Natural killer cell (primary cell): ENCODE measurements around the gene GRAMD4. TPM values are rescaled to one million over a fixed set of nuclear protein-coding genes. Genes with fewer than 3 reads are reported as not detected.

Source experiments
- ATAC-seq, 3 donors: fragments of 150-1000 bp in 2 of 3; fragments of 200-7000 bp in 1 of 3; cut with Tn5 transposase; 1 replicate in 1 of 3; 2 replicates in 2 of 3; pipeline ENCODE4 v1.10.0; 2021; ENCODE audit warnings: mild to moderate bottlenecking in 2 of 3, moderate library complexity in 2 of 3
- DNase-seq, 2 donors: peaks; one replicate each; pipeline versions ENCODE4 v3.0.0 to v3.0.0-alpha.2; 2013 to 2021; ENCODE audit warnings: mixed read lengths in 1 of 2
- H3K27ac ChIP-seq: one replicate; pipeline ENCODE4 v1.5.1; 2013; ENCODE audit warnings: mild to moderate bottlenecking, low read length
- H3K27me3 ChIP-seq: one replicate; pipeline ENCODE4 v1.6.1; 2013; ENCODE audit warnings: low read length; ENCODE audit not compliant: control insufficient read depth, insufficient read depth
- H3K36me3 ChIP-seq: one replicate; pipeline ENCODE4 v1.6.1; 2013; ENCODE audit warnings: low read length; ENCODE audit not compliant: control insufficient read depth, insufficient read depth
- H3K4me1 ChIP-seq: one replicate; pipeline ENCODE4 v1.6.1; 2013; ENCODE audit warnings: low read length; ENCODE audit not compliant: control insufficient read depth, insufficient read depth
- H3K4me3 ChIP-seq: one replicate; pipeline ENCODE4 v1.5.1; 2013; ENCODE audit warnings: low read length
- H3K9me3 ChIP-seq: one replicate; pipeline ENCODE4 v1.6.1; 2013; ENCODE audit warnings: low read length; ENCODE audit not compliant: control insufficient read depth, insufficient read depth
- H3K27ac Mint-ChIP-seq, 2 donors: one replicate each; pipeline ENCODE4 v1.8.0; 2022; ENCODE audit warnings: mild to moderate bottlenecking in 2 of 2, mixed read lengths in 2 of 2, moderate library complexity in 1 of 2
- H3K27me3 Mint-ChIP-seq, 2 donors: one replicate each; pipeline ENCODE4 v1.8.0; 2022; ENCODE audit warnings: low read depth in 2 of 2, mixed read lengths in 2 of 2
- H3K36me3 Mint-ChIP-seq: one replicate; pipeline ENCODE4 v1.8.0; 2022; ENCODE audit warnings: mixed read lengths
- H3K4me1 Mint-ChIP-seq, 2 donors: one replicate each; pipeline ENCODE4 v1.8.0; 2022; ENCODE audit warnings: mixed read lengths in 2 of 2
- H3K4me3 Mint-ChIP-seq: one replicate; pipeline ENCODE4 v1.8.0; 2022; ENCODE audit warnings: mild to moderate bottlenecking, moderate library complexity, mixed read lengths
- H3K9me3 Mint-ChIP-seq, 2 donors: one replicate each; pipeline ENCODE4 v1.8.0; 2022; ENCODE audit warnings: mixed read lengths in 2 of 2
- CTCF ChIP-seq: fragments of 200-600 bp; IDR thresholded peaks from one replicate; pipeline ENCODE4 v1.8.0; 2022; ENCODE audit warnings: antibody characterized with exemption
- WGBS: methylation state at CpG from one replicate; pipeline ENCODE4 v1.1.7; 2013; ENCODE audit warnings: missing lambda C conversion rate; ENCODE audit not compliant: insufficient coverage; 5-methylcytosine and 5-hydroxymethylcytosine counted together
- intact Hi-C: fragments of 100-400 bp; cut with micrococcal nuclease; formaldehyde crosslinking; loops from one replicate; pipeline ENCODE4 v1.14.2; 2022
- total RNA-seq, 4 donors: library from RNA; stranded (reverse); fragments of 120-200 nt in 1 of 4; gene quantifications; one replicate each; pipeline versions ENCODE4 v1.2.3 to v1.2.4, GENCODE V29; 2013 to 2022

Gene GRAMD4
- total RNA-seq, 3 donors from 2014 or later (not counting 1 experiment from before 2014, with no cell fraction given), result 30.0 to 78.5 (median 41.6) TPM

GRCh38 chr22:46622081-46622521, 1.9 kb downstream of the GRAMD4 start:
- no peaks in the 10 kb centered on the region for H3K9me3 ChIP-seq
- Mint-ChIP-seq H3K27ac (no peak overlapping the region), H3K4me1 (peaks cover 0 to 18% of the 10 kb centered on the region in 2 donors), H3K4me3 (no peak overlapping the region), H3K27me3 (no peaks in the 10 kb centered on the region), H3K36me3 (no peaks in the 10 kb centered on the region), H3K9me3 (no peaks in the 10 kb centered on the region)
- H3K4me3 ChIP-seq, result no peak overlapping the region
- ATAC-seq (no peak), DNase-seq (no peak)
- no peak for TF ChIP-seq CTCF
- peaks cover 2% of the 10 kb centered on the region for H3K36me3 ChIP-seq
- H3K4me1 ChIP-seq, result peaks cover 31% of the 10 kb centered on the region
- no peaks in the 10 kb centered on the region for H3K27me3 ChIP-seq
- intact Hi-C loops, result no loop called here
- 68% methylated on average over 9 of the region's 14 CpGs for WGBS
- no peak overlapping the region for H3K27ac ChIP-seq

- Histone ChIP-seq H3K9me3 (no peaks in the 10 kb centered on the region), H3K4me3 (no peak overlapping the region), H3K36me3 (peaks cover 2% of the 10 kb centered on the region), H3K27me3 (no peaks in the 10 kb centered on the region), H3K4me1 (peaks cover 31% of the 10 kb centered on the region), H3K27ac (no peak overlapping the region)
- Mint-ChIP-seq H3K4me3 (no peak overlapping the region), H3K36me3 (no peaks in the 10 kb centered on the region), H3K4me1 (peaks cover 0 to 11% of the 10 kb centered on the region in 2 donors), H3K9me3 (no peaks in the 10 kb centered on the region), H3K27me3 (no peaks in the 10 kb centered on the region), H3K27ac (peak overlapping the region in 1 of 2 donors; percentile 44)
- DNase-seq, result no peak
- WGBS, result 94% methylated on average over 20 of the region's 20 CpGs
- ATAC-seq, result no peak
- intact Hi-C loops, result no loop called here
- no peak for TF ChIP-seq CTCF
These were observed 5.1 kb downstream of the GRAMD4 start for GRCh38 chr22:46625113-46625842.

GRCh38 chr22:46625843-46626349, 5.7 kb downstream of the GRAMD4 start:
- H3K4me1 Mint-ChIP-seq, result peaks cover 0 to 11% of the 10 kb centered on the region in 2 donors
- intact Hi-C loops, result no loop called here
- H3K9me3 ChIP-seq, result no peaks in the 10 kb centered on the region
- no peak overlapping the region for H3K27ac ChIP-seq
- H3K4me3 Mint-ChIP-seq, result no peak overlapping the region
- peak overlapping the region in 1 of 2 donors; percentile 44 for H3K27ac Mint-ChIP-seq
- peaks cover 6% of the 10 kb centered on the region for H3K36me3 ChIP-seq
- TF ChIP-seq CTCF, result no peak
- DNase-seq (no peak), ATAC-seq (peak in 2 of 3 donors; percentile 57 to 64)
- no peaks in the 10 kb centered on the region for H3K36me3 Mint-ChIP-seq
- no peaks in the 10 kb centered on the region for H3K27me3 Mint-ChIP-seq
- no peaks in the 10 kb centered on the region for H3K9me3 Mint-ChIP-seq
- no peaks in the 10 kb centered on the region for H3K27me3 ChIP-seq
- 81% methylated on average over 21 of the region's 21 CpGs for WGBS
- peaks cover 32% of the 10 kb centered on the region for H3K4me1 ChIP-seq
- H3K4me3 ChIP-seq, result no peak overlapping the region
